H1 (cell line): ENCODE results near the gene MS4A18. TPM values are rescaled to one million over a fixed set of nuclear protein-coding genes. Genes with fewer than 3 reads are reported as not detected.

Experiments used
- CTCF ChIA-PET: fragments of 300-600 bp; sonication (Branson Sonifier 250); formaldehyde crosslinking; loops from one replicate; lab custom pipeline; 2021; ENCODE audit not compliant: partially characterized antibody; lab: Charles Lee
- POLR2A ChIA-PET: fragments of 300-600 bp; sonication (Branson Sonifier 250); formaldehyde crosslinking; loops from one replicate; lab custom pipeline; 2021; ENCODE audit warnings: inconsistent platforms; ENCODE audit not compliant: partially characterized antibody; lab: Charles Lee
- DNase-seq, 2 experiments: peaks; one replicate each; pipeline versions ENCODE4 v3.0.0 to v3.0.0-alpha.2; 2010 to 2022; ENCODE audit warnings: low spot score in 2 of 2, low read depth in 1 of 2, mixed read lengths in 1 of 2
- FAIRE-seq: peaks from 2 replicates; lab custom pipeline; 2011; peaks lifted over from hg19 to GRCh38; lab: Jason Lieb, UNC
- H2AFZ ChIP-seq: 2 replicates; pipeline ENCODE4 v1.8.1; 2012; ENCODE audit warnings: low read length, inconsistent platforms
- H2AK5ac ChIP-seq: 2 replicates; pipeline ENCODE4 v1.6.1; 2013; ENCODE audit warnings: low read depth, low read length
- H2BK120ac ChIP-seq: replicated peaks from 2 replicates; pipeline ENCODE3; 2013; ENCODE audit warnings: low read depth, low read length, inconsistent platforms
- H2BK12ac ChIP-seq: 2 replicates; pipeline ENCODE4 v1.6.1; 2013; ENCODE audit warnings: low read depth, low read length
- H2BK15ac ChIP-seq: 2 replicates; pipeline ENCODE4 v1.6.1; 2013; ENCODE audit warnings: low read length
- H2BK20ac ChIP-seq: 2 replicates; pipeline ENCODE4 v1.6.1; 2013; ENCODE audit warnings: low read length
- H2BK5ac ChIP-seq: 2 replicates; pipeline ENCODE4 v1.6.1; 2013; ENCODE audit warnings: low read depth, low read length
- H3K14ac ChIP-seq: 2 replicates; pipeline ENCODE4 v1.6.1; 2013; ENCODE audit warnings: inconsistent platforms; ENCODE audit not compliant: insufficient read length
- H3K18ac ChIP-seq: 2 replicates; pipeline ENCODE4 v1.6.1; 2013; ENCODE audit warnings: low read length; ENCODE audit errors: extremely low read depth
- H3K23ac ChIP-seq: 2 replicates; pipeline ENCODE4 v1.6.1; 2013; ENCODE audit warnings: inconsistent platforms; ENCODE audit not compliant: insufficient read length
- H3K23me2 ChIP-seq: 2 replicates; pipeline ENCODE4 v1.6.1; 2013; ENCODE audit warnings: low read depth, low read length
- H3K27ac ChIP-seq: 2 replicates; pipeline ENCODE4 v1.6.1; 2011; ENCODE audit warnings: low read depth, low read length, inconsistent platforms
- H3K27me3 ChIP-seq, 4 experiments: replicated peaks in 1 of 4; 1 replicate in 1 of 4; 2 replicates in 3 of 4; pipeline versions ENCODE4 v1.6.1 to v1.8.1; 2011 to 2013; ENCODE audit warnings: low read length in 3 of 4, mild to moderate bottlenecking in 3 of 4, inconsistent platforms in 2 of 4, mixed read lengths in 2 of 4, moderate library complexity in 1 of 4; ENCODE audit not compliant: control insufficient read depth in 3 of 4, insufficient read depth in 3 of 4; ENCODE audit errors: extremely low read depth in 1 of 4
- H3K36me3 ChIP-seq, 4 experiments: 2 replicates each; pipeline versions ENCODE4 v1.6.1 to v1.8.1; 2011 to 2013; ENCODE audit warnings: mild to moderate bottlenecking in 4 of 4, low read length in 3 of 4, moderate library complexity in 2 of 4, control low read depth in 1 of 4, inconsistent platforms in 1 of 4; ENCODE audit not compliant: insufficient read depth in 4 of 4, control insufficient read depth in 2 of 4
- H3K4ac ChIP-seq: replicated peaks from 2 replicates; pipeline ENCODE3; 2013; ENCODE audit warnings: low read length, low read depth, mixed read lengths, inconsistent platforms; ENCODE audit not compliant: insufficient read length
- H3K4me1 ChIP-seq, 4 experiments: replicated peaks in 1 of 4; 1 replicate in 1 of 4; 2 replicates in 3 of 4; pipeline versions ENCODE4 v1.6.1 to v1.8.1; 2011 to 2013; ENCODE audit warnings: low read length in 3 of 4, inconsistent platforms in 2 of 4, mixed read lengths in 1 of 4; ENCODE audit not compliant: insufficient read depth in 4 of 4, control insufficient read depth in 3 of 4
- H3K4me2 ChIP-seq, 2 experiments: 2 replicates each; pipeline versions ENCODE4 v1.6.1 to v1.8.1; 2011 to 2013; ENCODE audit warnings: low read depth in 2 of 2, low read length in 2 of 2, control low read depth in 1 of 2, inconsistent platforms in 1 of 2, mild to moderate bottlenecking in 1 of 2; ENCODE audit not compliant: insufficient read depth in 1 of 2
- H3K4me3 ChIP-seq, 4 experiments: fragments of 200-600, 300-600 bp in 1 of 4; sonication (generic), shearing (Covaris generic), sonication (Bioruptor Twin) in 1 of 4; 2 replicates each; pipeline versions ENCODE4 v1.5.1 to v1.8.1; 2011 to 2016; ENCODE audit warnings: low read length in 4 of 4, low read depth in 3 of 4, control low read depth in 2 of 4, inconsistent platforms in 2 of 4, mild to moderate bottlenecking in 2 of 4, mixed read lengths in 1 of 4, moderate library complexity in 1 of 4; ENCODE audit not compliant: insufficient read depth in 2 of 4; ENCODE audit errors: extremely low read depth in 1 of 4
- H3K56ac ChIP-seq: replicated peaks from 2 replicates; pipeline ENCODE3; 2013; ENCODE audit warnings: low read depth, mild to moderate bottlenecking, mixed read lengths, low read length, inconsistent platforms; ENCODE audit not compliant: insufficient read length
- H3K79me1 ChIP-seq: 2 replicates; pipeline ENCODE4 v1.6.1; 2013; ENCODE audit warnings: low read depth, low read length, control low read depth
- H3K79me2 ChIP-seq, 2 experiments: 2 replicates each; pipeline versions ENCODE4 v1.6.1 to v1.8.1; 2012 to 2013; ENCODE audit warnings: low read length in 2 of 2, mild to moderate bottlenecking in 2 of 2, inconsistent platforms in 1 of 2; ENCODE audit not compliant: insufficient read depth in 2 of 2, control insufficient read depth in 1 of 2
- H3K9ac ChIP-seq, 4 experiments: replicated peaks in 1 of 4; 1 replicate in 1 of 4; 2 replicates in 3 of 4; pipeline versions ENCODE4 v1.6.1 to v1.8.1; 2011 to 2013; ENCODE audit warnings: low read depth in 3 of 4, low read length in 3 of 4, control low read depth in 2 of 4, mild to moderate bottlenecking in 2 of 4, moderate library complexity in 2 of 4, inconsistent platforms in 1 of 4; ENCODE audit errors: extremely low read depth in 1 of 4
- H3K9me3 ChIP-seq, 2 experiments: 2 replicates each; pipeline versions ENCODE4 v1.6.1 to v1.8.1; 2012 to 2013; ENCODE audit warnings: mild to moderate bottlenecking in 2 of 2, moderate library complexity in 2 of 2, control low read depth in 1 of 2, inconsistent platforms in 1 of 2, low read depth in 1 of 2, low read length in 1 of 2, mixed read lengths in 1 of 2; ENCODE audit not compliant: insufficient read depth in 2 of 2
- H4K20me1 ChIP-seq, 2 experiments: replicated peaks in 1 of 2; 2 replicates each; pipeline versions ENCODE3 to v1.8.1; 2011 to 2013; ENCODE audit warnings: inconsistent platforms in 2 of 2, low read length in 2 of 2, mild to moderate bottlenecking in 1 of 2; ENCODE audit not compliant: insufficient read depth in 2 of 2, control insufficient read depth in 1 of 2
- H4K5ac ChIP-seq: 2 replicates; pipeline ENCODE4 v1.6.1; 2013; ENCODE audit warnings: low read length, low read depth, mixed read lengths, inconsistent platforms; ENCODE audit not compliant: insufficient read length
- H4K8ac ChIP-seq: 2 replicates; pipeline ENCODE4 v1.8.0; 2013; ENCODE audit warnings: mild to moderate bottlenecking, moderate library complexity, low read length, inconsistent platforms; ENCODE audit not compliant: insufficient read depth; ENCODE audit errors: extremely low read depth
- H4K91ac ChIP-seq: replicated peaks from 2 replicates; pipeline ENCODE3; 2013; ENCODE audit warnings: low read length, mixed read lengths, inconsistent platforms; ENCODE audit not compliant: insufficient read length
- EP300 ChIP-seq, 2 experiments: IDR thresholded peaks; 1 replicate in 1 of 2; 2 replicates in 1 of 2; pipeline ENCODE4 v1.6.1; 2011 to 2012; ENCODE audit warnings: low read depth in 2 of 2, low read length in 2 of 2, mild to moderate bottlenecking in 2 of 2, borderline replicate concordance in 1 of 2, inconsistent platforms in 1 of 2, moderate library complexity in 1 of 2
- SUZ12 ChIP-seq: fragments of 200-600 bp; sonication (generic); IDR thresholded peaks from 2 replicates; pipeline ENCODE4 v1.6.1; 2012; ENCODE audit warnings: mild to moderate bottlenecking, inconsistent platforms, low read length, moderate library complexity, mixed read lengths
- TAF1 ChIP-seq: IDR thresholded peaks from 2 replicates; pipeline ENCODE4 v1.6.1; 2011; ENCODE audit warnings: mild to moderate bottlenecking, low read depth, low read length
- TCF12 ChIP-seq: IDR thresholded peaks from 2 replicates; pipeline ENCODE4 v1.6.1; 2011; ENCODE audit warnings: low read depth, mild to moderate bottlenecking, low read length
- WGBS, 2 experiments: shearing (Covaris generic) in 1 of 2; methylation state at CpG; one replicate each; pipeline versions ENCODE4 v1.1.6 to v1.1.7; 2013 to 2015; ENCODE audit warnings: low lambda C conversion rate in 2 of 2, mixed read lengths in 2 of 2, inconsistent platforms in 1 of 2, low coverage in 1 of 2, missing lambda C conversion rate in 1 of 2; ENCODE audit not compliant: insufficient replicate concordance in 2 of 2, insufficient coverage in 1 of 2, insufficient read length in 1 of 2; ENCODE audit errors: extremely low coverage in 1 of 2, missing lambda C conversion rate in 1 of 2; 5-methylcytosine and 5-hydroxymethylcytosine counted together
- polyA plus RNA-seq, 7 experiments: library from polyadenylated mRNA; depleted of rRNA in 3 of 7; stranded (reverse) in 5 of 7; unstranded in 2 of 7; fragments of >200 nt in 5 of 7; fragments of 200-250 nt in 2 of 7; gene quantifications; 1 replicate in 5 of 7; 2 replicates in 1 of 7; 4 replicates in 1 of 7; pipeline versions ENCODE4 v1.2.1 to v1.2.3, GENCODE V29; 2011 to 2013; ENCODE audit warnings: missing spikeins in 2 of 7, mixed read lengths in 2 of 7
- total RNA-seq: library from RNA; stranded (reverse); fragmentation: NEBNext Ultra II Directional; extraction: Animal tissue kit (Norgen Biotek cat#: 25700); gene quantifications from 2 replicates; pipeline ENCODE4 v1.2.1, GENCODE V29; 2021

The MS4A18 gene
- total and polyA plus RNA-seq, 2 of the 8 experiments (the other 6 are each of a cell fraction or from before 2014, with no cell fraction given), result not detected

DNA sequence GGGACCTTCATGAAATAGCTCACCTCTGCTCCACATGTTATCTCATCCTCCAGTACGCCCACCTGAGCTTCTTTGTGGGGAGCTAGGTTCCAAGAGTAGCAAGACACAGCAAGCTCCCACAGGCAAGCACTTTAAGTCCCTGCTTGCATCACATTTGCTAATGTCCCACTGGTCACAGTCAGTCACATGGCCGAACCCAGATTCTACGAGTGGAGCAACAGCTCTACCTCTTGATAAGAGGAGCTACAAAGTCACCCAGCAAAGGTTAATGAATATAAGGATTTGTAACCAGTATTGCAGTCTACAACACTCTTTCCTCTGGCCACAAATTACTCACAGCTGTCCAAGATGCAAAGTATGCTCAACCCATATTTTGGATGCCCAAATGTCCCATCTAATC lies 16.9 kb downstream of the MS4A18 start:
- TF ChIP-seq EP300 (IDR thresholded peaks at IDR 0.05; ENCODE audit: borderline replicate concordance in 1 of 2, low read depth in 2 of 2, low read length in 2 of 2) (no peak), SUZ12 (no peak), TCF12 (no peak), TAF1 (no peak)
- H2BK12ac ChIP-seq, result no peak overlapping the region
- no peak overlapping the region for H3K56ac ChIP-seq
- H3K4me2 ChIP-seq, result no peak overlapping the region
- no peak overlapping the region for H3K14ac ChIP-seq
- no peak overlapping the region for H2BK5ac ChIP-seq
- H4K20me1 ChIP-seq, result no peaks in the 10 kb centered on the region
- H4K5ac ChIP-seq, result no peak overlapping the region
- CTCF ChIA-PET, result interaction anchor here (0.6 to 6.2 kb wide), 10 partner anchors 11 to 631 kb away, joined by 3 to 61 read pairs (median 6); partner anchors contain the start of gene MS4A15
- H3K79me1 ChIP-seq, result no peaks in the 10 kb centered on the region
- H3K4me3 ChIP-seq, result no peak overlapping the region
- H3K4ac ChIP-seq, result no peak overlapping the region
- H3K4me1 ChIP-seq, result no peaks in the 10 kb centered on the region
- H3K79me2 ChIP-seq, result no peaks in the 10 kb centered on the region
- H3K18ac ChIP-seq, result no peak overlapping the region
- no peaks in the 10 kb centered on the region for H3K27me3 ChIP-seq
- H2BK20ac ChIP-seq, result no peak overlapping the region
- H3K36me3 ChIP-seq, result no peaks in the 10 kb centered on the region
- DNase-seq, result no peak
- H2BK15ac ChIP-seq, result no peak overlapping the region
- no peak overlapping the region for H3K9ac ChIP-seq
- no peak for FAIRE-seq
- no peak overlapping the region for H3K23ac ChIP-seq
- POLR2A ChIA-PET, result no interaction called here
- H3K23me2 ChIP-seq, result no peaks in the 10 kb centered on the region
- H3K27ac ChIP-seq, result no peak overlapping the region
- H2BK120ac ChIP-seq, result no peak overlapping the region
- 90% methylated on average over 3 of the region's 3 CpGs; no CpG with 5 or more reads in 1 of the 2 experiments for WGBS, 2 experiments
- no peak overlapping the region for H2AFZ ChIP-seq
- no peak overlapping the region for H2AK5ac ChIP-seq
- no peak overlapping the region for H4K8ac ChIP-seq
- H3K9me3 ChIP-seq, result peaks cover 0 to 3% of the 10 kb centered on the region in 2 experiments; a peak in 1 of 4 replicates
- no peak overlapping the region for H4K91ac ChIP-seq
